Prostate gland (tissue), 2 donors: ENCODE results near the gene POTEF. TPM values are rescaled to one million over a fixed set of nuclear protein-coding genes. Genes with fewer than 3 reads are reported as not detected.
"Not testable (repeated sequence)": the region's sequence is repeated elsewhere in the genome, so short reads cannot be mapped to it uniquely, and the experiment has no call there.

Experiments used
- DNase-seq: peaks from one replicate; pipeline ENCODE4 v3.0.0-alpha.2; 2019; ENCODE audit warnings: low spot score
- H3K27ac ChIP-seq, 2 donors: fragments of 200-600 bp; sonication (generic); 2 replicates each; pipeline ENCODE4 v1.5.1; 2017 to 2019
- H3K27me3 ChIP-seq: fragments of 200-600 bp; sonication (generic); replicated peaks from 2 replicates; pipeline ENCODE4 v1.5.1; 2019; ENCODE audit not compliant: insufficient read depth
- H3K36me3 ChIP-seq, 2 donors: fragments of 200-600 bp; sonication (generic); 1 replicate in 1 of 2; 2 replicates in 1 of 2; pipeline versions ENCODE4 v1.5.1 to v1.8.1; 2017 to 2019
- H3K4me1 ChIP-seq: fragments of 200-600 bp; sonication (generic); replicated peaks from 2 replicates; pipeline ENCODE4 v1.5.1; 2019
- H3K4me3 ChIP-seq, 2 donors: fragments of 200-600 bp; sonication (generic); 2 replicates each; pipeline ENCODE4 v1.5.1; 2017 to 2019
- H3K9me3 ChIP-seq: fragments of 200-600 bp; sonication (generic); 2 replicates; pipeline ENCODE4 v1.5.1; 2017
- WGBS: methylation state at CpG from one replicate; pipeline ENCODE4 v1.1.5; 2018; 5-methylcytosine and 5-hydroxymethylcytosine counted together
- intact Hi-C: fragments of 100-400 bp; cut with DNase I; formaldehyde crosslinking; loops from one replicate; pipeline ENCODE4 v1.14.2; 2022
- total RNA-seq, 2 donors: library from RNA; depleted of rRNA; stranded (reverse); fragments of >200 nt; gene quantifications; one replicate each; pipeline ENCODE4 v1.1.0, GENCODE V29; 2016
- TF ChIP-seq, protein P1 (sequence below), 4 experiments: fragments of 200-600 bp in 2 of 4; fragments of 450-650 bp in 2 of 4; sonication (generic) in 2 of 4; IDR thresholded peaks; 1 replicate in 3 of 4; 2 replicates in 1 of 4; pipeline ENCODE4 v1.5.1; 2016 to 2019; ENCODE audit warnings: antibody characterized with exemption in 4 of 4, mild to moderate bottlenecking in 2 of 4, moderate library complexity in 2 of 4

Gene POTEF
- total RNA-seq, 2 donors from 2014 or later: 2.5 to 14.5 TPM

DNA sequence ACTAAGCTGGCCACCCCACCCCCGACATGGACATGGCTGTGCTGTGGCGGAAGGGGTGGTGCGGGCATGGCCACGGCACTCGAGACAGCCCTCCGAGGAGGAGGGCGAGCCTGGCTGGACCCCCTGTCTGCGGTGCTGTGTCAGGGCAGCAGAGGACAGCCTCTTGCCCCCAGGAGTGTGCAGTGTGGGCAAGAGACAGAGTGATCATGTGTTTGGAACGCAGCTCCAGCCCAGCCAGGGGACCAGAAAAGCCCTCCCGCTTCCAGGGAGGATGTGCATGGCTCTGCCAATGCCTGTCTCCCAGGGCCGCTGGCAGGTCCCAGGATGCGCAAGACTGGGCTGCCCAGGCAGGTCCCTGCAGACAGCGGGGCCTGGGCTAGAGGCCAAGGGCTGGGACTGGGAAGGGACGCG, 9.8 kb upstream of the POTEF start:
- not testable (repeated sequence) for H3K9me3 ChIP-seq

DNA sequence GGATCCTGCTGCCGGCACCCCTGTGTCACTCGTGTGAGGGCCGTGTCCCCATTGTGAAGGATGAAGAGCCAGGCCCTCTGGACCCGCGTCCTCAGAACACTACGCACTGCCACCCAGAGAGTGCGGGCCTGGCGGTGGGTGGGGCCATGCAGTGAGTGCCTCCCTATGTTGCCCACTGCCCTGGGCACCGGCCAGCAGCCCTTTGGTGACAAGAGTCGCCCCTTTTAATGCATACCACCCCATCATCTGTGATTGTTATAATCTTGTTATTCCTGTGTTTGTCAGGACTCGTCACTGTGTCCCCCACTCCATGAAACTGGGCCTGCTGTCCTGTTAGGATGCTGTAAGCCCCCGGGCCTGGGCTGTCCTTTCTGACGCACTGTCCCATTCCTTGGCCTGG, 9.3 kb upstream of the POTEF start:
- H3K4me1 ChIP-seq, H3K4me3 ChIP-seq, H3K27ac ChIP-seq, H3K27me3 ChIP-seq, DNase-seq, H3K9me3 ChIP-seq, intact Hi-C loops, H3K36me3 ChIP-seq: not testable (repeated sequence)
- WGBS: 88% methylated on average over 5 of the region's 13 CpGs

More for the DNA sequence above, 9.8 kb upstream of the POTEF start:
- H3K36me3 ChIP-seq, H3K4me1 ChIP-seq, intact Hi-C loops, H3K27ac ChIP-seq, H3K27me3 ChIP-seq, H3K4me3 ChIP-seq: not testable (repeated sequence)
- WGBS: 60% methylated on average over 13 of the region's 15 CpGs
- DNase-seq: peak; percentile 53

DNA sequence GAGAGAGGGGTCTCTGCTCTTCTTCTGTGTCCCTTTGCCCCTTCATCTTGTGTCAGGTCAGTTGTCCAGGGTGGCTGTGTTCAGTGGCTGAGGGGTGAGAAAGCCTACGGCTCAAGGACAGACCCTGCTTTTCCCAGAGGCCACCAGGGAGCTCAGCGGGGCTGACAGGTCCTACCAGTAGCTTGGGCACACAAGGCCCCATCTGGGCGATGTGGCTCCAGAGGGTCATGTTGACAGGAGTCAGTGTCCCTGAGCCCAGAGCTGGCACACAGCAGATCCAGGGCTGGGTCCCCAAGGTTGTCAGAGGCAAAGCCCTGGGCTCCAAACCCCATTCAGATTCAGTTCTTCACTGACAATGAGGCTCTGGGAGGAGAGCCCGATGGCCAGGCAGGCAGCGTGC, 8.1 kb upstream of the POTEF start:
- intact Hi-C loops: not testable (repeated sequence)

DNA sequence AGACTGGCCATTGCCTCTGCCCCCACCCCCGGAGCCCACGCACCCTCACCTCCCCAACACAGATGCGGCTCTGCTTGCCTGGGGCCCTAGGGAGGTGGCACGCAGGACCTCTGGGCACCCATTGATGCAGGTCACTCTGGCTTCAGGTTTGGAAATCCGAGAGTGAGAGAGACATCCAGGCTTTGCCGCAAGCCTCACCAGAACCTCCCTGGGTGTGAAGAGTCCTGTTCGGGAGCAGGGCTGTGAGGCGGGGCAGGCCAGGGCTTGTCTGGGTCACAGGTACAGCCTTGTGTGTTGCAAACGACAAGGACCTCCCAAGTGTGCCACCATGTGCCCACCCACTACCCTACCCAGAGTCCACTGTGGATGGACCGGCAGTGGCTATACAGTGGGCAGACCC, 7.5 kb upstream of the POTEF start:
- H3K27ac ChIP-seq, H3K36me3 ChIP-seq, intact Hi-C loops, H3K4me1 ChIP-seq, H3K9me3 ChIP-seq, H3K4me3 ChIP-seq, DNase-seq, H3K27me3 ChIP-seq: not testable (repeated sequence)
- WGBS: 59% methylated on average over 4 of the region's 10 CpGs

More for the DNA sequence above, 8.1 kb upstream of the POTEF start:
- DNase-seq, H3K9me3 ChIP-seq, H3K27ac ChIP-seq, H3K27me3 ChIP-seq, H3K4me1 ChIP-seq, H3K4me3 ChIP-seq, H3K36me3 ChIP-seq: not testable (repeated sequence)
- 69% methylated on average over 3 of the region's 5 CpGs for WGBS

DNA sequence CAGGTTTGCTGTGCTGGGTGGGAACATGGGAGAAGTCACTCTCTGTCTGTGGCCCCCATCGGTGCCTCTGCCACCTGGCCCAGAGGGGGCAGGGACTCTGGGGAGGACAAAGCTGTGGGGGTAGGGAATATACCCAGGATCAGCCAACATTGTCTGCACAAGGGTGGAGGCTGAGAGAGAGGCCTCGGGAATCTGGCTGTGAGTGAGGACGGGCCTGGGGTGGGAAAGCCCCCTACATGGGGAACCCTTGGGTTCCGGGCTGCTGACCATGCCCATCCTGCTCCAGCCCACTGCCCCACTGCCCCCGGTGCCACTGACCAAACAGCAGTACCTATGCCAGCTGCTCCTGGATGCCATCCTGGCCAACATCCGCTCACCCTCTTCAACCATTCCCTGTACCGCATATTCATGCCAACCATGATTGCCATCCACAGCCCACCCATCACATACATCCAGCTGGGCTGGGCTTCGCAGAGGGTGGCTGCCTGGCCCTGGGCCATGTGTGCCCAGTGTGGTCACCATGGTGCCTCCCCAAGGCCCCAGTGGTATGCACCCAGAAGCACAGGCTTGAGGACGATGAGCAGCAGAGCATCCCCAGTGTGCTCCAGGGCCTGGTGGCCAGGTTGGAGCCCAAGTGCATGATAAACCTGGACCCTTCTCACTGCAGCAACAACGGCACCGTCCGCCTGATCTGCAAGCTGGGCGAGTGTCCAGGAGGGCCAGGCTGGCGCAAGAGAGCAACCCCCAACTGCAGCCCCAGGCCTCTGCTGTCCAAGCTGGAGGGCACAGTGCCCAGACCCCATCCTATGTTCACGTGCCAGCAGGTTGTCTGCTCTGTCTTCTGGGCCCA, 6.9 kb upstream of the POTEF start:
- TF ChIP-seq, protein P1, sequence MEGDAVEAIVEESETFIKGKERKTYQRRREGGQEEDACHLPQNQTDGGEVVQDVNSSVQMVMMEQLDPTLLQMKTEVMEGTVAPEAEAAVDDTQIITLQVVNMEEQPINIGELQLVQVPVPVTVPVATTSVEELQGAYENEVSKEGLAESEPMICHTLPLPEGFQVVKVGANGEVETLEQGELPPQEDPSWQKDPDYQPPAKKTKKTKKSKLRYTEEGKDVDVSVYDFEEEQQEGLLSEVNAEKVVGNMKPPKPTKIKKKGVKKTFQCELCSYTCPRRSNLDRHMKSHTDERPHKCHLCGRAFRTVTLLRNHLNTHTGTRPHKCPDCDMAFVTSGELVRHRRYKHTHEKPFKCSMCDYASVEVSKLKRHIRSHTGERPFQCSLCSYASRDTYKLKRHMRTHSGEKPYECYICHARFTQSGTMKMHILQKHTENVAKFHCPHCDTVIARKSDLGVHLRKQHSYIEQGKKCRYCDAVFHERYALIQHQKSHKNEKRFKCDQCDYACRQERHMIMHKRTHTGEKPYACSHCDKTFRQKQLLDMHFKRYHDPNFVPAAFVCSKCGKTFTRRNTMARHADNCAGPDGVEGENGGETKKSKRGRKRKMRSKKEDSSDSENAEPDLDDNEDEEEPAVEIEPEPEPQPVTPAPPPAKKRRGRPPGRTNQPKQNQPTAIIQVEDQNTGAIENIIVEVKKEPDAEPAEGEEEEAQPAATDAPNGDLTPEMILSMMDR (IDR thresholded peaks at IDR 0.05): no peak
- H3K4me1 ChIP-seq: no peaks in the 10 kb centered on the region
- H3K9me3 ChIP-seq: no peaks in the 10 kb centered on the region
- DNase-seq: no peak
- WGBS: 85% methylated on average over 14 of the region's 15 CpGs
- no peaks in the 10 kb centered on the region for H3K27me3 ChIP-seq
- intact Hi-C loops: no loop called here
- no peaks in the 10 kb centered on the region for H3K36me3 ChIP-seq
- H3K4me3 ChIP-seq: no peak overlapping the region
- no peak overlapping the region for H3K27ac ChIP-seq

DNA sequence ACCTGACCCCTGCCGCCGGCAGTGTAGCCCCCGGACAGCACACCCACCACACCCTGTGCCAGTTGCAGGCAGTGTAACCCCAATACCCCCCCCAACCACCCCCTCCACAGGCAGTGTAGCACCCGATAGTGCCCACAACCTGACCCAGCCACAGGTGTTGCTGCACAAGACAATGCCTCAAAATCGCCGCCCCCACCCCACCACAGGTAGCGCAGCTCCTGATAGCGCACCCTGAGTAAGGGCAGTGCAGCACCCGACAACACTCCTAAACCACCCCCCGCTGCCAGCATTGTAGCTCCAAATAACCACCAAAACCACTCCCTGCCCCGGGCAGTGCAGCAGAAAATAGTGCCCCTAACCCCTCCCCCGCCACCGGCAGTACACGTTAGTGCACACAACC, 558 bp downstream of the POTEF start:
- H3K27me3 ChIP-seq, H3K9me3 ChIP-seq, H3K36me3 ChIP-seq, H3K27ac ChIP-seq, DNase-seq, H3K4me3 ChIP-seq, H3K4me1 ChIP-seq, intact Hi-C loops: not testable (repeated sequence)
- 86% methylated on average over 8 of the region's 14 CpGs for WGBS

DNA sequence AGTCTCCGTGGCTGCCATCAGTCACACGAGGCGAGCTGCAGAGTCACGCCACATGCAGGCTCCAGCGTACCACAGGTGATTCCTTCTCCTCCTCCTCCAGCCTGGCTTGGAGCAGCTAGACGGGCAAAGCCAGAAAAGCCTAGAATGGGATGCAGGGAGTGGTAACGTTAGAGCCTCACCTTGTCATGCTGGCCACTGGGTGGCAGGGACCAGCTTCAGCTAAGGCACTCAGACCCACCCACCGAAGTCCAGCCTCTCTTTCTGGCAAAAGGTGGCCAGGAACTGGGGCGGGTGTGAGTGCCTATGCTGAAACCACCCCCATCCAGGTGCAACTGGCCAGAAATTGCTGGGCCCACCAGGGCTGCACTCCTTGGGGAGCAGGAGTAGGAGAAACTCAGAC, 1.3 kb downstream of the POTEF start:
- DNase-seq, H3K36me3 ChIP-seq, H3K9me3 ChIP-seq, intact Hi-C loops, H3K4me3 ChIP-seq, H3K27ac ChIP-seq, H3K27me3 ChIP-seq, H3K4me1 ChIP-seq: not testable (repeated sequence)
- no CpG with 5 or more reads among the region's 9 CpGs for WGBS

DNA sequence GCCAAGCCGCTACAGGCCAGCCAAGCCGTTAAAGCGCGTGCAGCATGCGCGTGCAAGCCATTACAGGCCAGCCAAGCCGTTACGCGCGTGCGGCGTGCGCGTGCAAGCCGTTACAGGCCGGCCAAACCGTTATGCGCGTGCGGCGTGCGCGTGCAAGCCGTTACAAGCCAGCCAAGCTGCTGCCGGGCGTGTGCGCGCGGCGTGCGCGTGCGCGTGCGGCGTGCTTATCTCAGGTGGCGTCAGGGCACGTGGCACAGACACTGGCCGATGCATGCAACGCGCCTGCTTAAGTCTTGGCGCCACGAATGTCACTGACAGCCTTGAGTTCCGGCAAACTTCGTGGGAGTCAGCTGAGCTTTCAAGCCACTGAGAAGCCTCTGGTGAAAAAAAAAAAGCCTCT, 8.1 kb downstream of the POTEF start:
- 93% methylated on average over 29 of the region's 45 CpGs for WGBS
- H3K27me3 ChIP-seq, intact Hi-C loops, H3K36me3 ChIP-seq, H3K27ac ChIP-seq, H3K4me3 ChIP-seq, H3K9me3 ChIP-seq, DNase-seq, H3K4me1 ChIP-seq: not testable (repeated sequence)

DNA sequence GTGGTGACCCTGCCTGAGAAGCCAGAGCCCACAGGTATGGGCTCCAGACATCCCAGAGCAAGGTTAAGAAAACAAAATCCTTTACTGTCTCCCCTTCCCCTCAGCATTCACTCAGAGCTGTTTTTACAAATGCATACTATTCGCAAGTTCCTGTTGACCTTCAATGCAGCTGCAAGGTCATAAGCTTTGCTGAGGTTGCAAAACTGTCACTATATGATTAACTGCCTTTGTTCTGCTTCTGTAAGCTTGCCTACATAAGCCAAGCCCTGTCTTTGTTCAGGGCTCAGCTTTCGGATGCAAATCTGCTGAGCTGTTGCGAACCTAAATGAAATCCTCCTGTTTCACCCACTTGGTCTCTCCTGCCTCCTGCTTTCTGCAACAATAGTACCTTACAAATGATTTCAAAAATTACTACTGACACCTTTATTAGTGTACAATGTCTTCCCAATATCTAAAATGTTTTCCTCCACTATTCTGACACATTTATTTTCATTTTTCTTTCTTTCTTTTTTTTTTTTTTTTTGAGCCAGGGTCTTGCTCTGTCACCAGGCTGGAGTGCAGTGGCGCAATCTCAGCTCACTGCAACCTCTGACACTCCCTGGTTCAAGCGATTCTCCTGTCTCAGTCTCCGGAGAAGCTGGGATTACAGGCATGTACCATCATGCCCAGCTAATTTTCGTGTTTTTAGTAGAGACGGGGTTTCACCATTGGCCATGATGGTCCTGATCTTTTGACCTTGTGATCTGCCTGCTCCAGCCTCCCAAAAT, 26.2 kb downstream of the POTEF start:
- H3K4me3 ChIP-seq, DNase-seq, intact Hi-C loops, H3K27me3 ChIP-seq, H3K27ac ChIP-seq, H3K36me3 ChIP-seq, H3K9me3 ChIP-seq, H3K4me1 ChIP-seq: not testable (repeated sequence)
- WGBS: 64% methylated on average over 4 of the region's 8 CpGs

DNA sequence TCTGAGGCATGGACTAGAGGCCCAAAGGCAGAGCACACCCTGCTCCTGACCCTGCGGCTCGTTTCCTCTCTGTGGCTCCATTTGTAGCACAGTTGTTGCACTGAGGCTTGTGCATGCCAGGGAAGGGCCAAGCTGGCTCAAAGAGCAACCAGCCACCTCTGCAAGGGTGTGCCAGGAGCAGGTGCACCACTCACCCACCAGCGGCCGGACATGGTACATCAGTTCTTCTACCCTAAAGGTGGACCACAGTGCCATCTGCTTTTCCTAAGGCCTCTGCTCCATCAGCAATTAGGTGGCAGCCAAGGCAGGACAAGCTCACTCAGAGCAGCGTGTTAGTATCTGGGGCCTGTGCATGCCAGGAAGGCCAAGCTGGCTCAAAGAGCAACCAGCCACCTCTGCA, 66.4 kb downstream of the POTEF start:
- H3K27ac ChIP-seq, H3K36me3 ChIP-seq, DNase-seq, H3K4me3 ChIP-seq, intact Hi-C loops, H3K9me3 ChIP-seq, H3K27me3 ChIP-seq, H3K4me1 ChIP-seq: not testable (repeated sequence)
- WGBS: 90% methylated on average over 2 of the region's 5 CpGs

DNA sequence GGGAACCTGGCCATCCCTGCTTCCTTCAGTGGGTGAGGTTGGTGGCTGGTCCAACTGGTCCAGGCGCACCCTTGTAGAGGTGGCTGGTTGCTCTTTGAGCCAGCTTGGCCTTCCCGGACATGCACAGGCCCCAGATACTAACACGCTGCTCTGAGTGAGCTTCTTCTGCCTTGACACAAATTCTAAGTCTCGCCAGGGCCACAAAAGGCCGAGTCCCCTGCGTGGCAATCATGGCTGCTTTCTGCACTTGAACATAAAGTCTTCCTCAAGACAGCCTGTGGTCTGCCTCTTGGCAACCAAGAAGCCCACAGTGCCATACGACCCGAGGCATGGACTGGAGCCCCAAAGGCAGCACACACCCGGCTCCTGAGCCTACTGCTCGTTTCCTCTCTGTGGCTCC, 69.0 kb downstream of the POTEF start:
- H3K4me3 ChIP-seq, H3K27me3 ChIP-seq, intact Hi-C loops, H3K36me3 ChIP-seq, DNase-seq, H3K9me3 ChIP-seq, H3K4me1 ChIP-seq, H3K27ac ChIP-seq: not testable (repeated sequence)
- 100% methylated on average over 1 of the region's 10 CpGs for WGBS
